ENCODE data around the gene KAZN. TPM values are rescaled to one million over a fixed set of nuclear protein-coding genes. Genes with fewer than 3 reads are reported as not detected.

The KAZN gene
- total and polyA plus RNA-seq, 8 donors: 11.1 to 37.5 (median 30.2) TPM

DNA sequence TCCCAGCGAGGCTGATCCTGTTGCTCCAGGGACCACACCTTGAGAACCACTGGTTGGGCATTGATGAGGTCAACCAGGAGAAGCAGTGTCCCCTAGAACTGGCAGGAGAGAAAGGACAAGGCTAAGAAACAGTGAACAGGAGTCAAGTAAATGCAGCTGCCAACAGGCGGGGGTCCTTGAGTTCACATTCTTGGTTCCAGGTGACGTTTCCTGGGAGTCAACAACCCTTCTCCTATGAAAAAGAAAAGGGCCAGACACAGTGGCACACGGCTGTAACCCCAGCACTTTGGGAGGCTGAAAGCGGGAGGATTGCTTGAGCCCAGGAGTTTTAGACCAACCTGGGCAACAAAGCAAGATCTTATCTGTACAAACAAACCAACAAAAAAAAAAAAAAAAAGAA lies 98.3 kb downstream of the KAZN start:
- Histone ChIP-seq H3K27ac (no peak overlapping the region), H3K9me3 (no peaks in the 10 kb centered on the region), H3K4me3 (no peak overlapping the region), H3K4me1 (no peaks in the 10 kb centered on the region), H3K27me3 (peaks cover 0 to 7% of the 10 kb centered on the region in 2 donors), H3K36me3 (no peaks in the 10 kb centered on the region)
- TF ChIP-seq, protein P1, sequence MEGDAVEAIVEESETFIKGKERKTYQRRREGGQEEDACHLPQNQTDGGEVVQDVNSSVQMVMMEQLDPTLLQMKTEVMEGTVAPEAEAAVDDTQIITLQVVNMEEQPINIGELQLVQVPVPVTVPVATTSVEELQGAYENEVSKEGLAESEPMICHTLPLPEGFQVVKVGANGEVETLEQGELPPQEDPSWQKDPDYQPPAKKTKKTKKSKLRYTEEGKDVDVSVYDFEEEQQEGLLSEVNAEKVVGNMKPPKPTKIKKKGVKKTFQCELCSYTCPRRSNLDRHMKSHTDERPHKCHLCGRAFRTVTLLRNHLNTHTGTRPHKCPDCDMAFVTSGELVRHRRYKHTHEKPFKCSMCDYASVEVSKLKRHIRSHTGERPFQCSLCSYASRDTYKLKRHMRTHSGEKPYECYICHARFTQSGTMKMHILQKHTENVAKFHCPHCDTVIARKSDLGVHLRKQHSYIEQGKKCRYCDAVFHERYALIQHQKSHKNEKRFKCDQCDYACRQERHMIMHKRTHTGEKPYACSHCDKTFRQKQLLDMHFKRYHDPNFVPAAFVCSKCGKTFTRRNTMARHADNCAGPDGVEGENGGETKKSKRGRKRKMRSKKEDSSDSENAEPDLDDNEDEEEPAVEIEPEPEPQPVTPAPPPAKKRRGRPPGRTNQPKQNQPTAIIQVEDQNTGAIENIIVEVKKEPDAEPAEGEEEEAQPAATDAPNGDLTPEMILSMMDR (IDR thresholded peaks at IDR 0.05): no peak
- intact Hi-C loops (cut with DNase I): no loop called here
- ATAC-seq: no peak
- DNase-seq: no peak

DNA sequence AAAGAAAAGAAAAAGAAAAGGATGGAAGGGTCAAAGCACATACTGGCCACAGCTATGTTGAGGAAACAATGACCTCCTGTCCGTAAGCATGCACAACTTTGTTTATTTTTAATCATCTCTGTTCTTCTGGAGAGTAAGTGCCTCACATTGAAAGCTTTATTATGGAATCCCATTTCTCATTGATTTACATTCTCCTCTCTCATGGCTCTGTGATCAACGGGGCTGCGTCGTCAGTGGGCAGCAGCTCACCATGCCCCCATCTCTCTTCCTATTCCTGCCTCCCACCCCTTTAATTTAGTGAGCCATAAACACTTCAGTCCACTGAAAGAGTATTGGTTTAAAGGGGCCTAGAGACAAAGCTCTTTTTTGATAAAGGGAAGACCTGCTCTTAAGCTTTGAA lies 98.9 kb downstream of the KAZN start:
- Histone ChIP-seq H3K36me3 (no peaks in the 10 kb centered on the region), H3K4me3 (no peak overlapping the region), H3K4me1 (no peaks in the 10 kb centered on the region), H3K27ac (no peak overlapping the region), H3K27me3 (peaks cover 0 to 7% of the 10 kb centered on the region in 2 donors), H3K9me3 (no peaks in the 10 kb centered on the region)
- TF ChIP-seq, protein P1 (IDR thresholded peaks at IDR 0.05): no peak
- ATAC-seq: no peak
- intact Hi-C loops (cut with DNase I): no loop called here
- no peak for DNase-seq

DNA sequence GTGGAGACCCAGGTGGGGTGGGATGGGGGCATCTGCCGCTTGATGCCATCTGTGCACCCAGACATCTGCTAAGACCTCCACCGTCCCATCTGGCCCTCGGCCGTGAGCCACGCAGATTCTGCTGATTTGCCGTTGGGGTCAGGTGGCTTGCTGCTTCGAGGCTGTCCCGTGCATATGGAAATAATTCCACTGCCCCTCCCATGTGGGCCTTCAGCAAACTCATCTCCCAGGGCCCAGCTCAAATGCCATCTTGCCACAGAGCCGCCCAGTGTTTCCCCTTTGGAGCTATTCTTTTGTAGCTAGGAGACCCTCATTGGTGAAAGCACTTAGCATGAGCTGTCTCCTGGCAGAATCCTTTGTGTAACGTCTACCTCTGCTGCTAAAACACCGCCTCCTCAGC lies 99.8 kb downstream of the KAZN start:
- Histone ChIP-seq H3K27ac (no peak overlapping the region), H3K4me3 (no peak overlapping the region), H3K4me1 (no peaks in the 10 kb centered on the region), H3K27me3 (peaks cover 0 to 7% of the 10 kb centered on the region in 2 donors), H3K9me3 (no peaks in the 10 kb centered on the region), H3K36me3 (no peaks in the 10 kb centered on the region)
- ATAC-seq (no peak), DNase-seq (no peak)
- TF ChIP-seq, protein P1 (IDR thresholded peaks at IDR 0.05): no peak
- intact Hi-C loops (cut with DNase I): no loop called here

DNA sequence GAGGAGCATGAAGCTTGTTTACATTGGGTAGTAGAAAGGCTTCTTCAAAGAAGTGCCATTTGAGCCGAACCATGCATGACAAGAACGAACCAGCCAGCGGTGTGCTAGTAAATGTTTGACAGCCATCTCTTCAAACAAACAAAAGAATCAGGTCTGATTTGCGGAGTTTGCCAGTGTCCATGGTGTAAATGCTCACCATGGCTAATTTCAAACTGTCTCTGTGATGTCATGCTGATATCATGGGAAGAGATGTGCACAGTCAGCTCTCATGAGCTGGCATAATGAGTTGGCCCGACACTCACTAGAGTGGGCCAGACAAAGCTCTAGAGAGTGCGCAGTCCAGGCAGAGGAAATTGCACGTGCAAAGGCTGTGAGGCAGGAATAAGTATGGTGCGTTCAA lies 101.1 kb downstream of the KAZN start:
- no peaks in the 10 kb centered on the region for H3K27me3 ChIP-seq
- no peaks in the 10 kb centered on the region for H3K36me3 ChIP-seq
- TF ChIP-seq, protein P1 (IDR thresholded peaks at IDR 0.05): no peak
- H3K4me3 ChIP-seq: no peak overlapping the region
- DNase-seq: no peak
- H3K4me1 ChIP-seq: no peaks in the 10 kb centered on the region
- no peaks in the 10 kb centered on the region for H3K9me3 ChIP-seq
- ATAC-seq: peak; percentile 23
- intact Hi-C loops (cut with DNase I): no loop called here
- no peak overlapping the region for H3K27ac ChIP-seq

DNA sequence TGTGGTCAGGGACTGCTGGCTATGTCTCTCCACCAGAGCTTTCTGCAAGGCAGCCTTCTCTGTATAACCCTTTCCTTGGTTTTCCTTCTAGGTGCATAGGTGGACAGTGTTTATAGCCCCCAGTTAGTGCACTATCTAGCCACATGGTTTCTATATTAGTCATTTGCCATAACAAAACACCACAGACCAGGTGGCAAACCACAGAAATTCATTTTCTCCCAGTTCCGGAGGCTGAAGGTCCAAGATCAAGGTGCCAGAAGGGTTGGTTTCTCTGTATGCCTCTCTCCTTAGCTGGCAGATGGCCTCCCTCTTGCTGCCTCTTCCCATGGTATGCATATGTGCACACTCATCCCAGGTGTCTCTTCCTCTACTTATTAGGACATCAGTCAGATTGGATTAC lies 106.4 kb downstream of the KAZN start:
- DNase-seq: no peak
- ATAC-seq: no peak
- TF ChIP-seq, protein P1 (IDR thresholded peaks at IDR 0.05): no peak
- Histone ChIP-seq H3K4me1 (no peaks in the 10 kb centered on the region), H3K27ac (no peak overlapping the region), H3K4me3 (no peak overlapping the region), H3K27me3 (no peaks in the 10 kb centered on the region), H3K36me3 (no peaks in the 10 kb centered on the region), H3K9me3 (no peaks in the 10 kb centered on the region)
- intact Hi-C loops (cut with DNase I): no loop called here

All from left lung (tissue), 10 donors.